NCI-H460 (cell line): ENCODE data around the gene MEF2A. TPM values are rescaled to one million over a fixed set of nuclear protein-coding genes. Genes with fewer than 3 reads are reported as not detected.
"Not testable (repeated sequence)": the region's sequence is repeated elsewhere in the genome, so short reads cannot be mapped to it uniquely, and the experiment has no call there.

Source experiments
- DNase-seq: peaks from one replicate; pipeline ENCODE4 v3.0.0-alpha.2; 2016; ENCODE audit warnings: low read depth; ENCODE audit errors: extremely low read depth
- total RNA-seq: library from RNA; depleted of rRNA; stranded (reverse); fragments of >200 nt; shearing (Covaris generic); gene quantifications from 2 replicates; pipeline ENCODE4 v1.2.3, GENCODE V29; 2014

Gene MEF2A
- total RNA-seq, 1 experiment from 2014 or later, result 15.1 TPM

GRCh38 chr15:99635145-99635544 lies 69.4 kb downstream of the MEF2A start:
- no peak for DNase-seq

DNA sequence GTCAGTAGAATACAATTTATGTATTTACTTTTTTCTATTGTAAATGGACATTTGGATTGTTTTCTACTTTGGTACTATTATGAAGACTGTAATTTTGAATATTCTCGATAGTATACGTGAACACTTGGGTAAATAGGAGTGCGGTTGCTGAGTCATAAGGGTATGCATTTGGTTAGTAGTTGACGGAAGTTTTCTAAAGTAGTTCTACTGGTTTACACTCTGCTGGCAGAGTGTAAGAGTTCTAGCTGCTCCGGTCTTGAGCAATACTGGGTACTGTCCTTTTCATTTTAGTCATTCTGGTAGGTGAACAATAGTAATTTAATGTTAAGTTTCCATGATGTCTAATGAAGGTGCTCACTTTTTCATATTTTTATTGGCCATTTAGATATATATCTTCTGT lies 70.0 kb downstream of the MEF2A start:
- DNase-seq, result no peak

DNA sequence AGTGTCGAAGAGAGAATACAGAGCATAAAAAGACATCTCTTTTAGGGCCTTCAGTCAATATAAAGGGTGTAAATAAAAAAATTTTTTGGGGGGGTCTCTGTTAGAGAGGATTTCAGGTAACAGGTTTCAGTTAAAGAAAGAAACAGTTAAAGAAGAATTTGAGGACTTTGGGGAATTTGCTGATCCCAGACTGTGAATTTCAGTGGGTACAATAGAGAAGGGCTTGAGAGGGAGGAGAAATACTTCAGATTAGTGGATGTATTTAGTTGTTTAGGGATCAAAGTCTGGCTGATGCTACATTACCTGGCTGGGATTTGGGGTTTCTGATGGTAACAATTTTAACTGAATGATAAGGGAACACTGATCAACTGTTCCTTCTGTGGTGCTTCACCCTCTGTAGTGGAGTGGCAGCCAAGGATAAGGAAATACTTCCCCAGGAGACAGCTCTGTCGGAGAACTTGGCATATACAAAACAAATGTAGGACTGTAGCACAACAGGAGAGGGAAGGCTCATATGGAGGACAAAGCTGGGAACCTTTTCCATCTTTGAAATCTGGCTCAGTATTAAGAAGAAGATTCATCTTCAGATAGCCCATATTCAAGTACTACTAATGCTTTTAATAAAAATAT lies 79.2 kb downstream of the MEF2A start:
- DNase-seq, result no peak

- DNase-seq, result no peak
Measured at GRCh38 chr15:99645543-99645935, 79.8 kb downstream of the MEF2A start.

DNA sequence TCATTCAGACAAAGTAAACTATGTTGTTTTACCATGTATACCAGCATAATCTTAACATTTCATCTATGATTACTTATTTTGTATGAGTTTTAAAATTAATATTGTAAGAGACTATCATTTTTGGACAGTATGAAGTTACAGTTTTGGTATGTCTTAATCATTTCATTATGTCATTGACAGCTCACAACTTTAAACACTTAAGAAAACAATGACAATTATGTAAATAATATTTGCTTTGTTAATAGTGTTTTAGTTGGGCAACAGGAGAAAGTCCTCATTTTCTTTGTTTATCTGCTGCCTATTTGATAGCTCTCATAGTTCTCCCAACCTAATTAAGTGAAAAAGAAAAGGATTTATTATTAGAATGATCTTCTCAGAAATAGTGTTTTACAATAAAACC lies 80.2 kb downstream of the MEF2A start:
- DNase-seq, result no peak

DNA sequence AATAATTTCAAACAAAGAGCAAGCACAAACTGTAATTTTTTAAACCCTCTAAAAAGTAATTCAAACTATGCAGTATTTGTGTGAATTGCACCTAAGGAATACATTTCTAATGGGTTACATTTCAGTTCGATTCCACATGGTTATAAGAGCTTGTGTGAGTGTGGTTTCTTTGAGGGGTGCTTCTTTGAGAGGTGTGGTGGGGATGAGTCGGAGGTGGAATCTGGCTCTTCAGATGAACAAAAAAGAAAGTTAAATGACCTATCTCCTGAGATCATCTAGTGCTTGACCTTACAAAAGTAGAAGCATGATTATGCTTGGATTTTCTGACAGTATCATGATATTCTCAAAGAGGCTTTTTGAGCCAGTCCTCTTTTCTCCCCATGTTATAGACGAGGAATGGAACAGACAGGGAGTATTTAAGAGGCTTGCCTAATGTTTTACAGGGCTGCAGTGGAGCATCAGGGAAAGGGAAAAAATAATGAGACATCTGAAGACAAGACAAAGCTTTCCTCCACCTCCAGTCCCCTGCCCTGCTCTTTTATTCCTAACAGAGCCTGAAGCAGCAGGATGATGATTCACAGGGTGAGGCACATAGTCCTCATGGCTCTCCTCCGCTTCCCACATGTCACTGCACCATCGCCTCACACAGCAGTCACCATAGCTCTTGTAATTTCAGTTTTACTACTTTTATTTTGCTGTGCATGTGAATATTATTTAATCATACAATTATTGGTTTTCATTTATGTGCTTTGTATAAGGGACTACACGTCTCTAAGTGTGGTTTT lies 85.4 kb downstream of the MEF2A start:
- no peak for DNase-seq

GRCh38 chr15:99656205-99656604 lies 90.4 kb downstream of the MEF2A start:
- DNase-seq, result no peak

GRCh38 chr15:99657996-99658395 lies 92.2 kb downstream of the MEF2A start:
- DNase-seq, result no peak

GRCh38 chr15:99662903-99663302 lies 97.1 kb downstream of the MEF2A start:
- no peak for DNase-seq

- not testable (repeated sequence) for DNase-seq
Measured at GRCh38 chr15:99666073-99666472, 100.3 kb downstream of the MEF2A start.

GRCh38 chr15:99668533-99669182 lies 102.9 kb downstream of the MEF2A start:
- DNase-seq, result no peak

DNA sequence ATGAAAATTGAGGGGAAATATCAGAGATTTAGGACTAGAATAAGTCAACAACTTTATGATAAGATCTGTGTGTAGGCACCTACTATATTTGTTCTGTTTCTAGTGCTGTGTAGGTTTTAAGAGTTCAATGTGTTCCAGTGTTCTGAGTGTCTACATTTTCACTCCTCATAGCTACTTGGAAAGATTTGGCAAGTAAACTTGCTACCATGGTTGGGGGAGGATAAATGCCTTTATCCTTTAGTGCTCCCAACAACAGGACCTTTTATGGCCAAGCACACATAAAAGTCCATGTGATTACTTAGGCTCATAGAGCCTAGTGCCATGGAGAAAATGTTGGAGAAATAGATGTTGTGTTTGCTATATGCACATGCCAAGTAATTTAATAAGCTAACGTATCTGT lies 103.5 kb downstream of the MEF2A start:
- no peak for DNase-seq

GRCh38 chr15:99671926-99672635 lies 106.3 kb downstream of the MEF2A start:
- DNase-seq, result no peak

GRCh38 chr15:99673111-99673510 lies 107.3 kb downstream of the MEF2A start:
- DNase-seq, result no peak

GRCh38 chr15:99674279-99674678 lies 108.5 kb downstream of the MEF2A start:
- DNase-seq, result no peak

- no peak for DNase-seq
Measured at GRCh38 chr15:99677540-99678134, 111.9 kb downstream of the MEF2A start.

- DNase-seq, result no peak
Measured at GRCh38 chr15:99680276-99680675, 114.5 kb downstream of the MEF2A start.

GRCh38 chr15:99681990-99682389 lies 116.2 kb downstream of the MEF2A start:
- no peak for DNase-seq

GRCh38 chr15:99682455-99682854 lies 116.7 kb downstream of the MEF2A start:
- peak; percentile 16 for DNase-seq

- DNase-seq, result no peak
Measured at GRCh38 chr15:99683000-99683670, 117.4 kb downstream of the MEF2A start.
